ENCODE results near the gene ALDH5A1. TPM values are rescaled to one million over a fixed set of nuclear protein-coding genes. Genes with fewer than 3 reads are reported as not detected.

Gene ALDH5A1
- polyA plus RNA-seq, 1 donor (not counting 4 experiments of a cell fraction or from before 2014, with no cell fraction given): 0.45 TPM

- DNase-seq (ENCODE audit: low read depth, low spot score) (no peak), FAIRE-seq (no peak)
- Histone ChIP-seq H3K4me3 (ENCODE audit: control insufficient read depth in 2 of 3, extremely low read depth in 1 of 3, insufficient read depth in 2 of 3, low read depth in 1 of 3, low read length in 3 of 3) (no peak overlapping the region), H3K4me1 (ENCODE audit: control insufficient read depth, extremely low read depth, insufficient read depth, low read length) (no peaks in the 10 kb centered on the region), H3K27ac (ENCODE audit: control insufficient read depth, insufficient read depth, low read length) (no peak overlapping the region), H3K27me3 (ENCODE audit: control insufficient read depth, extremely low read depth, insufficient read depth, low read length) (no peaks in the 10 kb centered on the region), H3K9me1 (ENCODE audit: control insufficient read depth, extremely low read depth, insufficient read depth, low read length) (no peaks in the 10 kb centered on the region), H3K79me2 (ENCODE audit: control insufficient read depth, insufficient read depth, low read length) (no peaks in the 10 kb centered on the region), H4K20me1 (ENCODE audit: control insufficient read depth, extremely low read depth, insufficient read depth, low read length) (no peaks in the 10 kb centered on the region), H3K9ac (ENCODE audit: control insufficient read depth, extremely low read depth, insufficient read depth, low read length) (no peak overlapping the region), H3K4me2 (ENCODE audit: control insufficient read depth, extremely low read depth, insufficient read depth, low read depth, low read length) (no peak overlapping the region), H3K36me3 (ENCODE audit: control insufficient read depth in 2 of 2, extremely low read depth in 1 of 2, insufficient read depth in 2 of 2, low read length in 2 of 2) (no peaks in the 10 kb centered on the region), H3K9me3 (ENCODE audit: control insufficient read depth, low read depth, low read length) (no peaks in the 10 kb centered on the region), H2AFZ (ENCODE audit: control insufficient read depth, low read length) (no peak overlapping the region)
- dilution Hi-C loops (cut with MboI; ENCODE audit: extremely low pct_ligation_motif_present, low sequenced_read_pairs): no loop called here
- TF ChIP-seq CTCF (optimal IDR thresholded peaks at IDR 0.05 in 1 of 3, IDR thresholded peaks at IDR 0.05 in 1 of 3, conservative IDR thresholded peaks at IDR 0.05 in 1 of 3; ENCODE audit: extremely low read depth in 1 of 3, insufficient read depth in 2 of 3, low read length in 3 of 3) (no peak), EZH2 (IDR thresholded peaks at IDR 0.05; ENCODE audit: low read length) (no peak)
Measured at GRCh38 chr6:24549674-24550353, 55.0 kb downstream of the ALDH5A1 start.

GRCh38 chr6:24551139-24551538, 56.4 kb downstream of the ALDH5A1 start:
- H3K27ac ChIP-seq (ENCODE audit: control insufficient read depth, insufficient read depth, low read length): no peak overlapping the region
- no peaks in the 10 kb centered on the region for H3K9me1 ChIP-seq (ENCODE audit: control insufficient read depth, extremely low read depth, insufficient read depth, low read length)
- FAIRE-seq: no peak
- no peaks in the 10 kb centered on the region for H3K36me3 ChIP-seq (ENCODE audit: control insufficient read depth in 2 of 2, extremely low read depth in 1 of 2, insufficient read depth in 2 of 2, low read length in 2 of 2)
- H3K9ac ChIP-seq (ENCODE audit: control insufficient read depth, extremely low read depth, insufficient read depth, low read length): no peak overlapping the region
- H3K4me1 ChIP-seq (ENCODE audit: control insufficient read depth, extremely low read depth, insufficient read depth, low read length): no peaks in the 10 kb centered on the region
- H3K4me3 ChIP-seq (ENCODE audit: control insufficient read depth in 2 of 3, extremely low read depth in 1 of 3, insufficient read depth in 2 of 3, low read depth in 1 of 3, low read length in 3 of 3): no peak overlapping the region
- no peaks in the 10 kb centered on the region for H3K9me3 ChIP-seq (ENCODE audit: control insufficient read depth, low read depth, low read length)
- H3K27me3 ChIP-seq (ENCODE audit: control insufficient read depth, extremely low read depth, insufficient read depth, low read length): no peaks in the 10 kb centered on the region
- dilution Hi-C loops (cut with MboI; ENCODE audit: extremely low pct_ligation_motif_present, low sequenced_read_pairs): no loop called here
- no peaks in the 10 kb centered on the region for H4K20me1 ChIP-seq (ENCODE audit: control insufficient read depth, extremely low read depth, insufficient read depth, low read length)
- no peak overlapping the region for H3K4me2 ChIP-seq (ENCODE audit: control insufficient read depth, extremely low read depth, insufficient read depth, low read depth, low read length)
- no peak for TF ChIP-seq EZH2 (IDR thresholded peaks at IDR 0.05; ENCODE audit: low read length)
- TF ChIP-seq CTCF (optimal IDR thresholded peaks at IDR 0.05 in 1 of 3, IDR thresholded peaks at IDR 0.05 in 1 of 3, conservative IDR thresholded peaks at IDR 0.05 in 1 of 3; ENCODE audit: extremely low read depth in 1 of 3, insufficient read depth in 2 of 3, low read length in 3 of 3): no peak
- H3K79me2 ChIP-seq (ENCODE audit: control insufficient read depth, insufficient read depth, low read length): no peaks in the 10 kb centered on the region
- no peak for DNase-seq (ENCODE audit: low read depth, low spot score)
- no peak overlapping the region for H2AFZ ChIP-seq (ENCODE audit: control insufficient read depth, low read length)
